ENCODE data around the gene HAPLN1. TPM values are rescaled to one million over a fixed set of nuclear protein-coding genes. Genes with fewer than 3 reads are reported as not detected.
"Not testable (repeated sequence)": the region's sequence is repeated elsewhere in the genome, so short reads cannot be mapped to it uniquely, and the experiment has no call there.

The HAPLN1 gene
- total RNA-seq, 1 donor from 2014 or later, result 2.1 TPM

- no peak overlapping the region for H3K27ac ChIP-seq (replicated peaks)
- no peaks in the 10 kb centered on the region for H3K9me3 ChIP-seq (replicated peaks)
- no peaks in the 10 kb centered on the region for H3K27me3 ChIP-seq (ENCODE audit: low read depth)
- no peaks in the 10 kb centered on the region for H3K4me1 ChIP-seq
- no peak overlapping the region for H3K4me3 ChIP-seq
- DNase-seq, result no peak
- TF ChIP-seq, protein P1, sequence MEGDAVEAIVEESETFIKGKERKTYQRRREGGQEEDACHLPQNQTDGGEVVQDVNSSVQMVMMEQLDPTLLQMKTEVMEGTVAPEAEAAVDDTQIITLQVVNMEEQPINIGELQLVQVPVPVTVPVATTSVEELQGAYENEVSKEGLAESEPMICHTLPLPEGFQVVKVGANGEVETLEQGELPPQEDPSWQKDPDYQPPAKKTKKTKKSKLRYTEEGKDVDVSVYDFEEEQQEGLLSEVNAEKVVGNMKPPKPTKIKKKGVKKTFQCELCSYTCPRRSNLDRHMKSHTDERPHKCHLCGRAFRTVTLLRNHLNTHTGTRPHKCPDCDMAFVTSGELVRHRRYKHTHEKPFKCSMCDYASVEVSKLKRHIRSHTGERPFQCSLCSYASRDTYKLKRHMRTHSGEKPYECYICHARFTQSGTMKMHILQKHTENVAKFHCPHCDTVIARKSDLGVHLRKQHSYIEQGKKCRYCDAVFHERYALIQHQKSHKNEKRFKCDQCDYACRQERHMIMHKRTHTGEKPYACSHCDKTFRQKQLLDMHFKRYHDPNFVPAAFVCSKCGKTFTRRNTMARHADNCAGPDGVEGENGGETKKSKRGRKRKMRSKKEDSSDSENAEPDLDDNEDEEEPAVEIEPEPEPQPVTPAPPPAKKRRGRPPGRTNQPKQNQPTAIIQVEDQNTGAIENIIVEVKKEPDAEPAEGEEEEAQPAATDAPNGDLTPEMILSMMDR (IDR thresholded peaks at IDR 0.05; ENCODE audit: borderline replicate concordance), result no peak
- intact Hi-C loops (cut with micrococcal nuclease), result no loop called here
- no peaks in the 10 kb centered on the region for H3K36me3 ChIP-seq
These were observed 20.1 kb upstream of the HAPLN1 start for GRCh38 chr5:83740741-83741140.

DNA sequence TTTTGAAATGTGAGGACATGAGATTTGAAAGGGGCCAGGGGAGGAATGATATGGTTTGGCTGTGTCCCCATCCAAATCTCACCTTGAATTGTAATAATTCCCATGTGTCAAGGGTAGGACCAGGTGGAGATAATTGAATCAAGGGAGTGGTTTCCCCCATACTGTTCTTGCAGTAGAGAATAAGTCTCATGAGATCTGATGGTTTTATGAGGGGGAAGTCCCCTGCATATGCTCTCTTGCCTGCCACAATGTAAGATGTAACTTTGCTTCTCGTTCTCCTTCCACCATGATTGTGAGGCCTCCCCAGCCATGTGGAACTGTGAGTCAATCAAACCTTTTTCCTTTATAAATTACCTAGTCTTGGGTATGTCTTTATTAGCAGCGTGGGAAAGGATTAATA lies 15.5 kb upstream of the HAPLN1 start:
- H3K4me1 ChIP-seq; intact Hi-C loops (cut with micrococcal nuclease): not testable (repeated sequence)

DNA sequence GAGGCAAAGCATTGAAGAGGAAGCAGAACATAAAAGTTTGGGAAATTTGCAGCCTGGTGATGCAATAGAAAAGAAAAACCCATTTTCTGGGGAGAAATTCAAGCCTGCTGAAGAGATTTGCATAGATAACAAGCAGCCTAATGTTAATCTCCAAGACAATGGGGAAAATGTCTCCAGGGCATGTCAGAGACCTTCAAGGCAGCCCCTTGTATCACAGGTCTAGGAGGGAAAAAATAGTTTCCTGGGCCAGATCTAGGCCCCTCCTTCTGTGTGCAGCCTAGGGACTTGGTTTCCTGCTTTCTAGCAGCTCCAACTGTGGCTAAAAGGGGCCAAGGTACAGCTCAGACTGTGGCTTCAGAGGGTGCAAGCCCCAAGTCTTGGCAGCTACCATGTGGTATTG lies 14.4 kb upstream of the HAPLN1 start:
- DNase-seq; H3K4me1 ChIP-seq; H3K27ac ChIP-seq (replicated peaks); H3K9me3 ChIP-seq (replicated peaks); intact Hi-C loops (cut with micrococcal nuclease); H3K27me3 ChIP-seq (ENCODE audit: low read depth); H3K4me3 ChIP-seq; H3K36me3 ChIP-seq: not testable (repeated sequence)

More for the DNA sequence above, 15.5 kb upstream of the HAPLN1 start:
- H3K4me3 ChIP-seq; H3K36me3 ChIP-seq; H3K9me3 ChIP-seq (replicated peaks); H3K27ac ChIP-seq (replicated peaks); DNase-seq; H3K27me3 ChIP-seq (ENCODE audit: low read depth): not testable (repeated sequence)

- H3K4me1 ChIP-seq, result no peaks in the 10 kb centered on the region
- H3K9me3 ChIP-seq (replicated peaks), result no peaks in the 10 kb centered on the region
- no peak overlapping the region for H3K4me3 ChIP-seq
- DNase-seq, result no peak
- H3K36me3 ChIP-seq, result no peaks in the 10 kb centered on the region
- no peak overlapping the region for H3K27ac ChIP-seq (replicated peaks)
- TF ChIP-seq, protein P1 (IDR thresholded peaks at IDR 0.05; ENCODE audit: borderline replicate concordance), result no peak
- H3K27me3 ChIP-seq (ENCODE audit: low read depth), result no peaks in the 10 kb centered on the region
- intact Hi-C loops (cut with micrococcal nuclease), result no loop called here
These were observed 11.0 kb upstream of the HAPLN1 start for GRCh38 chr5:83731638-83732037.

- Histone ChIP-seq H3K36me3 (no peaks in the 10 kb centered on the region), H3K4me1 (no peaks in the 10 kb centered on the region), H3K9me3 (replicated peaks) (no peaks in the 10 kb centered on the region), H3K27ac (replicated peaks) (no peak overlapping the region), H3K4me3 (no peak overlapping the region), H3K27me3 (ENCODE audit: low read depth) (peaks cover 9% of the 10 kb centered on the region)
- TF ChIP-seq, protein P1 (IDR thresholded peaks at IDR 0.05; ENCODE audit: borderline replicate concordance), result no peak
- intact Hi-C loops (cut with micrococcal nuclease), result no loop called here
- no peak for DNase-seq
These were observed 8.7 kb upstream of the HAPLN1 start for GRCh38 chr5:83729362-83729761.

DNA sequence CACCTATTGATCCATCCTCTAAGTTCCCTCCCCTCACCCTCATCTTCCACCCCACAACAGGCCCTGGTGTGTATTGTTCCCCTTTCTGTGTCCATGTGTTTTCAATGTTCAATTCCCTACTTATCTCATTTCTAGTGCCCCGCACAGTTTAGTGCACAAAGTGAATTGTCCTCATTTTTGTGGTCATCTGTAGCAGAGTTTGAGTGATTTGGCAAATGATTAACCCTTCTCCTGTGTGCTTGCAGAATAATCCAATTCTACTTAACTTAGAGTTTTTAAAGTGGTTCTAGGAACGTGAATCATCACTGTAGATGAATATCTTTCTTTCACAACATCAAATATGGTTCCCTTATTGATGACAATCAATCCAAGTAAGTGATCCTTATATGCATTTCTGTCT lies 6.3 kb upstream of the HAPLN1 start:
- Histone ChIP-seq H3K27me3 (ENCODE audit: low read depth) (peaks cover 33% of the 10 kb centered on the region), H3K4me1 (peaks cover 9% of the 10 kb centered on the region), H3K9me3 (replicated peaks) (no peaks in the 10 kb centered on the region), H3K4me3 (no peak overlapping the region), H3K36me3 (no peaks in the 10 kb centered on the region), H3K27ac (replicated peaks) (no peak overlapping the region)
- intact Hi-C loops (cut with micrococcal nuclease), result no loop called here
- no peak for DNase-seq
- TF ChIP-seq, protein P1 (IDR thresholded peaks at IDR 0.05; ENCODE audit: borderline replicate concordance), result no peak

- intact Hi-C loops (cut with micrococcal nuclease), result no loop called here
- no peaks in the 10 kb centered on the region for H3K9me3 ChIP-seq (replicated peaks)
- DNase-seq, result no peak
- H3K4me3 ChIP-seq, result no peak overlapping the region
- H3K27ac ChIP-seq (replicated peaks), result no peak overlapping the region
- peaks cover 50% of the 10 kb centered on the region for H3K27me3 ChIP-seq (ENCODE audit: low read depth)
- TF ChIP-seq, protein P1 (IDR thresholded peaks at IDR 0.05; ENCODE audit: borderline replicate concordance), result no peak
- H3K4me1 ChIP-seq, result peaks cover 10% of the 10 kb centered on the region
- no peaks in the 10 kb centered on the region for H3K36me3 ChIP-seq
These were observed 4.3 kb upstream of the HAPLN1 start for GRCh38 chr5:83724935-83725334.
